Naive B cell (primary cell): ENCODE data around the gene NPPA. TPM values are rescaled to one million over a fixed set of nuclear protein-coding genes. Genes with fewer than 3 reads are reported as not detected.
A peak's percentile ranks its signal among the peaks of the same experiment; 100 is the strongest.
"Not testable (repeated sequence)": the region's sequence is repeated elsewhere in the genome, so short reads cannot be mapped to it uniquely, and the experiment has no call there.

Experiments used
- ATAC-seq, 2 donors: fragments of 150-1000 bp; cut with Tn5 transposase; 2 replicates each; pipeline ENCODE4 v1.10.0; 2021; ENCODE audit warnings: low read depth in 2 of 2, mild to moderate bottlenecking in 2 of 2, moderate library complexity in 2 of 2
- DNase-seq: peaks from one replicate; pipeline ENCODE4 v3.0.0; 2022
- H3K27ac Mint-ChIP-seq, 6 donors: one replicate each; pipeline ENCODE4 v1.8.0; 2020 to 2022; ENCODE audit warnings: mild to moderate bottlenecking in 6 of 6, mixed read lengths in 6 of 6, moderate library complexity in 5 of 6, inconsistent platforms in 2 of 6
- H3K27me3 Mint-ChIP-seq, 3 donors: one replicate each; pipeline ENCODE4 v1.8.0; 2021 to 2022; ENCODE audit warnings: mixed read lengths in 3 of 3, mild to moderate bottlenecking in 1 of 3
- H3K36me3 Mint-ChIP-seq, 2 donors: one replicate each; pipeline ENCODE4 v1.8.0; 2020 to 2022; ENCODE audit warnings: mixed read lengths in 2 of 2, inconsistent platforms in 1 of 2, mild to moderate bottlenecking in 1 of 2
- H3K4me1 Mint-ChIP-seq, 3 donors: one replicate each; pipeline ENCODE4 v1.8.0; 2020 to 2022; ENCODE audit warnings: mixed read lengths in 3 of 3, inconsistent platforms in 1 of 3, mild to moderate bottlenecking in 1 of 3, moderate library complexity in 1 of 3
- H3K4me3 Mint-ChIP-seq, 8 donors: one replicate each; pipeline ENCODE4 v1.8.0; 2020 to 2022; ENCODE audit warnings: mild to moderate bottlenecking in 8 of 8, mixed read lengths in 8 of 8, moderate library complexity in 8 of 8, inconsistent platforms in 2 of 8
- H3K9me3 Mint-ChIP-seq, 7 donors: one replicate each; pipeline ENCODE4 v1.8.0; 2020 to 2022; ENCODE audit warnings: mixed read lengths in 7 of 7, mild to moderate bottlenecking in 5 of 7, inconsistent platforms in 2 of 7, moderate library complexity in 1 of 7
- polyA plus RNA-seq, 6 donors: library from polyadenylated mRNA; unstranded; fragments of 300-500 nt; fragmentation: Illumina TruSeq; gene quantifications; one replicate each; pipeline ENCODE4 v1.2.3, GENCODE V29; 2021; ENCODE audit warnings: low read depth in 6 of 6

Gene NPPA
- polyA plus RNA-seq: not detected

DNA sequence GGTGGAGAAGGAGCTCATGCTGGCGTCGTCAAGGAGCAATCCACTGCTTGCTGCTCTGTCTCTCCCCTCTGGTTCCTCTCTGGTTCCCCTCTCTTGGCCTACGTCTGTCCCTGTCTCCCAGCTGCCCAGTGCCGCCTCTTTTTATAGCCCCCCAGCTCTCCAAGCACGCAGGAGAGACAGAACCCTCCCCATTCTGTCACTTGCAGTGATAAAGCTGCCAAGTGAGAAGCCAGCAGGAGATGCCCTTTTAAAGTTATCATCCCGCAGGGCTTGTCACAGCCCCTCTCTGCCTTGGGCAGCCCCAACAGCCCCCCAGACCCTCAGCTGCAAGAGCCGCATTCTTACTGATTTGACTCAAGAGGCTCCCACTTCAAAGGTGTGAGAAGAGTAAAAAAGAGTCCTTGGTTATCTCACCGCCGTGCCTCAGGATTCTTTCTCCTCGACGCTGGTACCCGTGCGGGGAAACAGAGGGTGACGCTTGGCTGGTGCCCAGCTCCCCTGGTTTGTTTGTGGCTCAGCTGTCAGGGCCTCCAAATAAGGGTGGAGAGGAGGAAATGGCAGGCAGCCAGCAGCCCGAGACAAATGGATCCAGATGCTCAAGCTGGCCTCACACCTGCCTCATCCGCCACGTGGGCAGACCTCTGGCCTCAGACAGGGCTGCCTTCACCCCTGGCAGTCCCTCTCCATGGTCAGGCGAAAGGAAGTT lies at the start of gene NPPA:
TSS of gene NPPA (minus strand) at position 117 of the 706 bp plus-strand sequence. CDS start at position 18, 99 bp downstream.
- DNase-seq (no peak), ATAC-seq (no peak)
- Mint-ChIP-seq H3K27me3 (no peaks in the 10 kb centered on the region), H3K4me1 (peaks cover 8 to 23% (median 13%) of the 10 kb centered on the region in 3 donors), H3K36me3 (peaks cover 0 to 5% of the 10 kb centered on the region in 2 donors), H3K4me3 (no peak within 1 kb of the TSS), H3K27ac (peak within 1 kb of the TSS in 3 of 6 donors; percentile 47 to 83 (median 59)), H3K9me3 (no peaks in the 10 kb centered on the region)

DNA sequence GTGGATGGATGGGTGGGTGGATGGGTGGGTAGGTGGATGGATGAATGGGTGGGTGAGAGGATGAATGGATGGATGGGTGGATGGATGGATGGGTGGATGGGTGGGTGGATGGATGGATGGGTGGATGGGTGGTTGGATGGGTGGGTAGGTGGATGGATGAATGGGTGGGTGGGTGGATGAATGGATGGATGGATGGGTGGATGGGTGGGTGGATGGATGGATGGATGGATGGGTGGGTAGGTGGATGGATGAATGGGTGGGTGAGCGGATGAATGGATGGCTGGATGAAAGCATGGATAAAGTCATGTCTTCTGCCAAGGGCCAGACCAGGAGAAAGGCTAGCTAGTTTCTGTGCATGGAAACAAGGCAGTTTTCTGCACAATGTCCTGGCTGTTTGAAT lies 46.9 kb upstream of the NPPA start:
- not testable (repeated sequence) for H3K4me1 Mint-ChIP-seq, H3K36me3 Mint-ChIP-seq, H3K9me3 Mint-ChIP-seq, DNase-seq, H3K27ac Mint-ChIP-seq, H3K4me3 Mint-ChIP-seq, ATAC-seq
- peaks cover 26 to 57% (median 33%) of the 10 kb centered on the region in 3 donors for H3K27me3 Mint-ChIP-seq

DNA sequence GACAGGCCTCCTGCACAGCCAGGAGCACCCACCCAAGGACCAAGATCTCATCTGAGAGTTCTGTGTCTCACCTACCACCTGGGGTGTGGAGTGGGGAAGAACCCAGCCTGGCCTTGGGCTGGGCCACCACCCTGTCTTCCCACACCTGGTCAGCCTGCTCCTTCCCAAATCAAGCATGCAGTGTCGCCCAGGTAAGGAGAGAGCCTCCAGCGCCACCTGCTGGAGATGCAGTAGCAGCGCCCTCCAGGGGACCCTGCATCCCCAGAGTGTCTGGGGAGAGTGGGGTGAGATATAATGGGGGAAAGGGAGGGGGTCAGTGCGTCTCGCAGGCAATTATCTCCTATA lies 46.3 kb upstream of the NPPA start:
- Mint-ChIP-seq H3K27me3 (peaks cover 20 to 51% (median 27%) of the 10 kb centered on the region in 3 donors), H3K4me3 (no peak overlapping the region), H3K36me3 (no peaks in the 10 kb centered on the region), H3K4me1 (peaks cover 5 to 8% (median 5%) of the 10 kb centered on the region in 3 donors), H3K9me3 (peaks cover 0 to 3% (median 0%) of the 10 kb centered on the region in 7 donors), H3K27ac (no peak overlapping the region)
- peak; percentile 61 for DNase-seq
- peak; percentile 88 to 92 for ATAC-seq

DNA sequence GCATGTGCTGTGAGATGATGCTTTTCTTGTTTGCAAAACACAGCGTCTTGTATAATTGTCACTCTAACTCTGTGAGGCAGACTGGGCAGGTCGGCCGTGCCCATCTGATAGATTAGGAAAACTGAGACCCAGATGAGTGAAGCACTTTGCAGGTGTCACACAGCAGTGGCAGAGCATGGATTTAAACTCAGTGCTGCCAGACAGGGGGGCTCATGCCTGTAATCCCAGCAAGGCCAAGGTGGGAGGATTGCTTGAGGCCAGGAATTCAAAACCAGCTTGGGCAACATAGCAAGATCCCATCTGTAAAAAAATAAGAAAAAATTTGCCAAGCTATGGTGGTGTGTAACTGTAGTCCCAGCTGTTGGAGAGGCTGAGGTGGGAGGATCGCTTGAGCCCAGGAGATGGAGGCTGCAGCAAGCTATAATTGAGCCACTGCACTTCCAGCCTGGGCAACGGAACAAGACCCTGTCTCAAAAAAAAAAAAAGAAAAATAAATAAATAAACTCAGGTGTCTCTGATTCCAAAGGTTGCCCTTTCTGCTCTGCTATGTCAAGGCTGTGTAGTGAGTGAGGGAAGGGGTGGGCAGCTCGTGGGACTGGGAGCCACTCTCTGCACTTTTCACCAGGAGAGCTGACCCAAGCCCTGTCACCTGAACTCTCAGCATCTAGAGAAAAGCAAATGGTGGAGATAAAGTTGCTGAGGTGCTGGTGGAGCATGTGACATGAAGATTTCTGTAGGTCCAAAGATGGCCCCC lies 44.0 kb upstream of the NPPA start:
- peaks cover 13 to 35% (median 24%) of the 10 kb centered on the region in 3 donors for H3K27me3 Mint-ChIP-seq
- ATAC-seq (no peak), DNase-seq (no peak)
- no peak overlapping the region for H3K4me3 Mint-ChIP-seq
- no peak overlapping the region for H3K27ac Mint-ChIP-seq
- no peaks in the 10 kb centered on the region for H3K36me3 Mint-ChIP-seq
- peaks cover 5 to 8% (median 5%) of the 10 kb centered on the region in 3 donors for H3K4me1 Mint-ChIP-seq
- no peaks in the 10 kb centered on the region for H3K9me3 Mint-ChIP-seq

DNA sequence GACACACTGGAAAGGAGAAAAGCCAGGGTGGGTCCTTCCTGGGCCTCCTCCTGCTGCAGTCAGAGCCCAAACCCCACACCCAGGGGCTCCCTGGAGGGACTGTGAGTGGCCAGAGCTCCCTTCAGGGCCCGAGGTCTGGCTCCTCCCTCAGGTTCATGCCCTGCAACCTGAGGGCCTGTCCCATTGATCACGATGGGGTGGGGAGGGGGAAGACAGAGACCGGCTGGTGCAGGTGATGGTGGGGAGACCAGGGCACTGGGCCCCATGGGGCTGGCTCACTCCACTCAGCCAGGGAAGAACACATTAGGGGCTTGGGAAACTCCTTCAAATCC lies 41.3 kb upstream of the NPPA start:
- ATAC-seq (no peak), DNase-seq (no peak)
- Mint-ChIP-seq H3K9me3 (no peaks in the 10 kb centered on the region), H3K4me1 (peaks cover 2 to 4% (median 3%) of the 10 kb centered on the region in 3 donors), H3K36me3 (no peaks in the 10 kb centered on the region), H3K4me3 (no peak overlapping the region), H3K27ac (no peak overlapping the region), H3K27me3 (peaks cover 10 to 19% (median 11%) of the 10 kb centered on the region in 3 donors)

DNA sequence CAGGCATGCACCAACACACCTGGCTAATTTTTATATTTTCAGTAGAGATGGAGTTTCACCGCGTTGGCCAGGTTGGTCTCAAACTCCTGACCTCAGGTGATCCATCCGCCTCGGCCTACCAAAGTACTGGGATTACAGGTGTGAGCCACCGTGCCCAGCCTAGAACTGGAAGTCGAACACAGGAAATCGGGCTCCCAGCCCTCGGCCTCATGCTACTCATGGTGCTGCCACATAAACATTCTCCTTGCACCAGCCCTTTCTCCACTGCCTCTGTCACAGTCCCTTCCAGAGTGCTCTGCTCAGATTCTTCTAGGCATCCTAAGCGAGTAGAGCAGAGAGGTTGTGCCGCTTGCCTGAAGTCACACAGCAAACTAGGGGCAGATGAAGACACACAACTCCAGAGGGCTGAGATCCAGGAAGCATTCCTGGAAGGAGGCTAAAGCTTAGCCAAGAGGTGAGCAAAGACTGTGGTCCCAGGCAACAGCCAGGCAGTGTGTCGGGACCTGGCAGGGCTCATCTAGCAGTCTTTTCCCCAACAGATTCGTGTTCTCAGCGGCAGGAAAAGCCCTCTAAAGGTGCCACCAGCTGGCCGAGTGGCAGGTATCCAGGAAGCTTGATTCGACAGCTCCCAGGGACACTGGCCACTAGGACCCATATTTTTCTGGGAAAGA lies 40.8 kb upstream of the NPPA start:
- no peaks in the 10 kb centered on the region for H3K4me1 Mint-ChIP-seq
- ATAC-seq: no peak
- no peaks in the 10 kb centered on the region for H3K9me3 Mint-ChIP-seq
- no peak for DNase-seq
- no peak overlapping the region for H3K27ac Mint-ChIP-seq
- H3K27me3 Mint-ChIP-seq: peaks cover 8 to 17% (median 9%) of the 10 kb centered on the region in 3 donors
- no peaks in the 10 kb centered on the region for H3K36me3 Mint-ChIP-seq
- H3K4me3 Mint-ChIP-seq: no peak overlapping the region

- no peaks in the 10 kb centered on the region for H3K36me3 Mint-ChIP-seq
- H3K9me3 Mint-ChIP-seq: no peaks in the 10 kb centered on the region
- H3K4me3 Mint-ChIP-seq: no peak overlapping the region
- ATAC-seq (no peak), DNase-seq (no peak)
- no peaks in the 10 kb centered on the region for H3K4me1 Mint-ChIP-seq
- H3K27me3 Mint-ChIP-seq: peaks cover 9 to 24% (median 13%) of the 10 kb centered on the region in 3 donors
- H3K27ac Mint-ChIP-seq: no peak overlapping the region
Observed at GRCh38 chr1:11887666-11888007, 40.1 kb upstream of the NPPA start.

- H3K4me3 Mint-ChIP-seq: no peak overlapping the region
- ATAC-seq (no peak), DNase-seq (no peak)
- no peaks in the 10 kb centered on the region for H3K36me3 Mint-ChIP-seq
- no peak overlapping the region for H3K27ac Mint-ChIP-seq
- no peaks in the 10 kb centered on the region for H3K4me1 Mint-ChIP-seq
- H3K27me3 Mint-ChIP-seq: peaks cover 9 to 27% (median 10%) of the 10 kb centered on the region in 3 donors
- H3K9me3 Mint-ChIP-seq: no peaks in the 10 kb centered on the region
Observed at GRCh38 chr1:11886986-11887665, 39.5 kb upstream of the NPPA start.

DNA sequence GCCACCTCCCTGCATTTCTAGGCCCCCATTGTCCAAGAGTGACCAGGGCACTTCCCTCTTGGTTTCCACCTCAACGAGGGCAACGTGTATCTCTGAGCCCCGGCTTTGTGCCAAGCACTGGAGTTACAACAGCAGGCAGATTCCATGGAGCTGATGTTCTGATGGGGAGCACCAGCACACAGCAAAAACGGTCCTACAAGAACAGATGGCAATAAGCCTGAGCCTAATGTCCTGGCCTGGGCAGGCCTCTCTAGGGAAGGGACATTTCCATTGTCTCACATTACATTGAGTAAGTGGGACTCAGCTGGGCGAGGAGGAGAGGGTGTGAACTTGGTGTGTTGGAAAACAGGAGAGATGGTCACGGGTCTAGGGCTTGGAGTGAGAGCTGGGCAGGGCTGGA lies 38.3 kb upstream of the NPPA start:
- ATAC-seq (no peak), DNase-seq (no peak)
- Mint-ChIP-seq H3K9me3 (no peaks in the 10 kb centered on the region), H3K4me1 (no peaks in the 10 kb centered on the region), H3K27ac (no peak overlapping the region), H3K27me3 (peaks cover 9 to 36% (median 18%) of the 10 kb centered on the region in 3 donors), H3K36me3 (no peaks in the 10 kb centered on the region), H3K4me3 (no peak overlapping the region)

GRCh38 chr1:11882814-11883538 lies 35.4 kb upstream of the NPPA start:
- ATAC-seq: no peak
- no peaks in the 10 kb centered on the region for H3K36me3 Mint-ChIP-seq
- no peak overlapping the region for H3K27ac Mint-ChIP-seq
- no peaks in the 10 kb centered on the region for H3K4me1 Mint-ChIP-seq
- H3K27me3 Mint-ChIP-seq: peaks cover 0 to 40% (median 18%) of the 10 kb centered on the region in 3 donors
- no peak overlapping the region for H3K4me3 Mint-ChIP-seq
- no peaks in the 10 kb centered on the region for H3K9me3 Mint-ChIP-seq
- DNase-seq: no peak

DNA sequence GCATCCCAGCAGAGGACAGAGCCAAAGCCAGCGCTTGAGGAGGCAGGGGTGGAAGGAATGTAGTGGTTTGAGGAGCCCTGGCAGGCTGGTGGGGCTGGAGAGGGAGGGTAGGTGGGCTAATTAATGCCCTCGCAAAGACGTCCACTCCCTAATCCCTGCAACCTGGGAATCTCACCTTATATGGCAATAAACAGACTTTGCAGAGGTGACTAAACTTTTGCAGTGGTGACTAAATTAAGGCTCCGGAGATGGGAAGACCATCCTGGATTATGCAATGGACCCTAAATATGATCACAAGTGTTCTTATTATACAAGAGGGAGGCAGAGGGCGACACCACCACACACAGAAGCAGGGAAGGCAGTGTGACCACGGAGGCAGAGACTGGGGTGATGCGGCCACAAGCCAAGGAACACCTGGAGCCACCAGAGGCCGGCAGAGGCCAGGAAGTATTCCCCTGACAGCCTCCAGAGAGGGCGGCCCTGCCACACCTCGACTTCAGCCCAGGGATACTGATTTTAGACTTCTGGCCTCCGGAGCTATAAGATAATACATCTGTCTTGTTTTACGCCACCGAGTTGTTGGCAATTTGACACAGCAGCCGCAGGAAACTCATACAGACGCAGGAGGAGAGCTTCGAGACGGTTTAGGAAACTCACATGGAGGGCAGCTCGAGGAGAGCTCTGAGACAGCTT lies 34.3 kb upstream of the NPPA start:
- DNase-seq (no peak), ATAC-seq (no peak)
- H3K27me3 Mint-ChIP-seq: peaks cover 3 to 44% (median 22%) of the 10 kb centered on the region in 3 donors
- H3K27ac Mint-ChIP-seq: no peak overlapping the region
- no peaks in the 10 kb centered on the region for H3K9me3 Mint-ChIP-seq
- H3K36me3 Mint-ChIP-seq: no peaks in the 10 kb centered on the region
- H3K4me1 Mint-ChIP-seq: no peaks in the 10 kb centered on the region
- no peak overlapping the region for H3K4me3 Mint-ChIP-seq

GRCh38 chr1:11880911-11881748 lies 33.5 kb upstream of the NPPA start:
- Mint-ChIP-seq H3K4me3 (no peak overlapping the region), H3K27ac (no peak overlapping the region), H3K4me1 (no peaks in the 10 kb centered on the region), H3K9me3 (no peaks in the 10 kb centered on the region), H3K27me3 (peaks cover 9 to 48% (median 30%) of the 10 kb centered on the region in 3 donors), H3K36me3 (no peaks in the 10 kb centered on the region)
- ATAC-seq: no peak
- no peak for DNase-seq
